HTERT RPE-1 (cell line): ENCODE measurements around the gene NAPEPLD.
"Not testable (repeated sequence)": the region's sequence is repeated elsewhere in the genome, so short reads cannot be mapped to it uniquely, and the experiment has no call there.

ENCODE experiments used
- in situ Hi-C: fragments of 300-500 bp; cut with MboI; formaldehyde crosslinking; loops from 4 replicates; pipeline ENCODE4 v1.14.3; 2020; ENCODE audit warnings: low sequenced_read_pairs

NAPEPLD gene

DNA sequence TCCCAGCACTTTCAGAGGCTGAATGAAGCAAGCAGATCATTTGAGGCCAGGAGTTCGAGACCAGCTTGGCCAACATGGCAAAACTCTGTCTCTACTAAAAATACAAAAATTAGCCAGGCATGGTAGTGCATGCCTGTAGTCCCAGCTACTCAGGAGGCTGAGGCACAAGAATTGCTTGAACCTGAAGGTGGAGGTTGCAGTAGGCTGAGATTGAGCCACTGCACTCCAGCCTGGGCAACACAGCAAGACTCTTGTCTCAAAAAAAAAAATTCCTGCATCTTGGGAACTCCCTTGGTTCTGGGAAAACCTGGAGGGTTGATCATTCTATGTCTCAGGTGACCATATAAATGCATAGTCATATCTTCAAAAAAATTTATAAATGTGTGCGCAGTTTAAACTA, 4.1 kb downstream of the NAPEPLD start:
- in situ Hi-C loops, result not testable (repeated sequence)

DNA sequence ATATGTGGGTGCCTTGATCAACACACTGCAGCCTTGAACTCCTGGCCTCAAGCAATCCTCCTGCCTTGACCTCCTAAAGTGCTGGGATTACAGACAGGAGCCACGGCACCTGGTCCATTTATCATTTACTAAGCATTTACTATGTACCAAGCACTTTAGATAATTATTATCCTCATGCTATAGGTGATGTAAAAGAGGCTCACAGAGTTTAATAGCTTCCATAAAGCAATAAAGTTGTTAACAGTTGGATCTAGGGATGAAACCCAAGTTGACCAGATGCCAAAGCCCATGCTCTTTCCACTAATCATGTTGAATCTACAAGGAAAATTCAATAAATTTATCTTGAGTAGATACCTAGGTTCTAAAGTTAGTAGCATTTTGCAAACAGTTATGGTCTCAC, 5.0 kb downstream of the NAPEPLD start:
- in situ Hi-C loops, result no loop called here

DNA sequence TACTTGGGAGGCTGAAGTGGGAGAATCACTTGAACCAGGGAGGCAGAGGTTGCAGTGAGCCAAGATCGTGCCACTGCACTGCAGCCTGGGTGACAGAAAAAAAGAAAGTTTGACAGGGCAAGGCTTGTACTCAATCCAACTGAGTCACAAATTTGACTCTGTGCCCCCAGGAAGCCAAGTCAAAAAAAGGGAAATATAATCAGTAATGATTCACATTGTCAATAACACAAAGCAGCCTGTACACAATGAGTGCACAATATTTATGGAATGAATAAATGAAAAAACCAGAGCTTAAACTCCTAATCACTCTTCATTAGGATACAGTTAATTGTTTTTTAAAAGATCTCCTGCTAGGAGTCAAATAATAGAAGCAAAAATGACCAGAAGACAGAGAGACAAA, 6.4 kb downstream of the NAPEPLD start:
- in situ Hi-C loops, result no loop called here

DNA sequence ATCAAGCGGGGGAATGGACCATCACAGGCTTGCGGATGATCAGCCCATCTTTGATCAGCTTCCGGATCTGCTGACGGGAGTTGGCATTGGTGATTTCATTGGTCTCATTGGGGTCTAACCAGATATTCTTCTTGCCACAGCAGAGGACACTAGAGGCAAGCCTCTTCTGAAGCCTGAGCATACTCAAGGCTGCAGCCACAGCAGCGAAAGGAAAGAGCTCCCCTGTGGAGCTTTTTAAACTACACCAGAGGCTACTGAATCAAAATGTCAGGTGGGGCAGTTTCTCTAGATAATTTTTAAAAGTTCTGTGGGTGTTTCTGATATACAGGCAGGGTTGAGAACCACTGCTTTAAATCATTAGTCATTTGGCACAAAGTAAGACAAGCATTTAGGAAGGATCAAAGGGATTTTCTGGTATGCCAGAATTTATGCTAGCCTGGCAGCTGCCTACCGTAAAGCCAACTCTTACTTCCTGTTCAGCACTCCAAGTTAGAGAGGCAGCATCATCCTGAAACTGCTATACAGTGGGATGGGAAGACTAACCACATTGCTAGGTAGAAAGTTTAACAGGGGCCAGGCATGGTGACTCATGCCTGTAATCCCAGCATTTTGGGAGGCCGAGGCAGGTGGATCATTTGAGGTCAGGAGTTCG, 7.0 kb downstream of the NAPEPLD start:
- in situ Hi-C loops, result no loop called here

DNA sequence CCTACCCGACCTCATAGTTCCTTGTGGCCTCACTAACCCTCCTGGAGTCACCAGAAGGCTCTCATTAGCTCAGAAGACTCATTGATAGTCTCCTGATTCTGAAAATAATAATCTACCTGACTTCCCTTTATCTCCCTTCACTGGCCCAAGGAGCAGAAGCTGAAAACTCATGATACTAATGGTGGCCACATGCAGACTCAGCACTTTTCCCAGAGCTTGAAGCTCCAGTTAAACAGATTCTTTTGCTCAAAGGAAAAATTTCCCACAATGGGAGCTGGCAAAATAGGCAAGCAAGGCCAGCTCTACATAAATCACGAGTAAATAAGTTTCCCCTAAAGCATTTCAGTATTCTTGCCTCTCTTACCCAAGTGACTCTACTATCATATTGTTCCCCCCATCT, 8.2 kb downstream of the NAPEPLD start:
- in situ Hi-C loops, result no loop called here

DNA sequence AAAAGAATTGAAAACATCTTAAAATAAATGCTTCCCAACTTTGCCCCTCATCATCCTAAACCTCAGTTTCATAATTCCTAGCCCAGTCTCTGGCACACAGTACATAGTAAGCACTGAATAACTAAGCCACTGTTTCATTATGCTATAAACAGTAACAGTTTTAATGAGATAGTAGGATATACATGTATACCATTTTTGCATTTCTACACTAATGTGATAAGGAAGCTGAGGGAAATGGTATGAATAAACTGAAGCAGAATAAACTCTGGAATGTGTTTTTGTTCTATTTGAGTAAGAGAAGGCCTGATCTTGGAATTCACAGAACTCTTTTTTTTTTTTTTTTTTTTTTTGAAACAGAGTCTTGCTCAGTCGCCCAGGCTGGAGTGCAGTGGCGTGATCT, 8.8 kb downstream of the NAPEPLD start:
- in situ Hi-C loops, result no loop called here

DNA sequence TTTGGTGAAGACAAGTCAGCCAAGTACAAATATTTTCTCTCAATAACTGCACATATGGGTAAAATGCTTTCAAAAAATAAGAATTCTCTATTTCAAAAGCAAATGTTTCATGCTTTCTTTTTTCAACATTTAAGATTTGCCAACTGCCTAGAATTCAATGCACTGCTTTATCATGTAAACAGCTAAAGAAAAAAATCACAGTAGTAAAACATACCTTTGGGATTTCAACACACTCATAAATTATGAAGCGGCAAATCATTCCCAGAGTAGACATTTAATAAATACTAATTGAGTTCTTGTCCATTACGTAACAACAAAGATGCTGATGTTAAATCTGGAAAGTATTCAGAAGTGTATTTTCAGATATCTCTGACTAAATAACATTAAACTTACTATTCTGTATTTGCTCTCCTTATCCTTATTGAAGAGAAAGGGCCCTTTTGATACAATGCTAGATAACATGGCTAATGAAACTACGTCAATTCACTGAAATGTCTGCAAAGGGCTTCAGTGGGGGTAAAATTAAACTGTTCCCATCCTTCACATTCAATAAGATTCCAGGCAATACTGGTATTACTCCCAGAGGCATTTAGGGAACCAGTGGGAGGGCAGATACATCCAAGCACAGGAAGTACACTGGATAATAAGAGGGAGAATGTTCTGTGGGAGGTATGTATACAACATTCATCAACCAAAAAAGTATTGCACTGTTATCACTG, 13.9 kb downstream of the NAPEPLD start:
- in situ Hi-C loops, result no loop called here

DNA sequence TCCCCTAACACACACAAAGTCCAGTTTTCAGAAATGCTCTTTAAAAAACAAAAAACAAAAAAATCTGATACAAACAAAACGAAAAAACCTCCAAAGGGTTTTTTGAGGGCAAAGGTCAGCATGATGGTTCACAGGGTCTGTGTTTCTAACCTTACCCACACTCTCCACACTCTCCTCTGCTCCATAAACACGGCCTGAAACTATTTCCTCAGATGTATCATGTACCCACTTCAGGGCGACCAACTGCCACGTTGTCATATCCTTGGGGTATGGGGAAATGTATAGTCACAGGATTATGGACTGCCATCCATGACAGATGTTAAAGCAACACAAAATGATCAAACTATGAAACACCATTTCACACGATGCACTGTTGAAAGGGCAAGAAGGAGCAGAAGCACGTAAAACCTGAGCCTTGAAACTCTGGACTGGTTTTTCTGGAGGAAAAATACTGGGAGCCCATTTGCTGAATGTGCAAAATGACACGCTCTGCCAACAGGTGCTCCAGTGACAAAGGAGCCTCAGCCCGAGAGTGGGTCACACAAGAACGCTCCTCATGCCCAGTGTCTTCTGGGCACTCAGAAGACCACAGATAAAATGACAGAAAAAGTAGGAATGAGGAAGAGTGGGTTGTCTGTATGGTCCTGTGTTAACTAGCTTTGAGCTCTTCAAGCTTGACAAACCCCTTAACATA, 15.8 kb downstream of the NAPEPLD start:
- in situ Hi-C loops, result no loop called here

DNA sequence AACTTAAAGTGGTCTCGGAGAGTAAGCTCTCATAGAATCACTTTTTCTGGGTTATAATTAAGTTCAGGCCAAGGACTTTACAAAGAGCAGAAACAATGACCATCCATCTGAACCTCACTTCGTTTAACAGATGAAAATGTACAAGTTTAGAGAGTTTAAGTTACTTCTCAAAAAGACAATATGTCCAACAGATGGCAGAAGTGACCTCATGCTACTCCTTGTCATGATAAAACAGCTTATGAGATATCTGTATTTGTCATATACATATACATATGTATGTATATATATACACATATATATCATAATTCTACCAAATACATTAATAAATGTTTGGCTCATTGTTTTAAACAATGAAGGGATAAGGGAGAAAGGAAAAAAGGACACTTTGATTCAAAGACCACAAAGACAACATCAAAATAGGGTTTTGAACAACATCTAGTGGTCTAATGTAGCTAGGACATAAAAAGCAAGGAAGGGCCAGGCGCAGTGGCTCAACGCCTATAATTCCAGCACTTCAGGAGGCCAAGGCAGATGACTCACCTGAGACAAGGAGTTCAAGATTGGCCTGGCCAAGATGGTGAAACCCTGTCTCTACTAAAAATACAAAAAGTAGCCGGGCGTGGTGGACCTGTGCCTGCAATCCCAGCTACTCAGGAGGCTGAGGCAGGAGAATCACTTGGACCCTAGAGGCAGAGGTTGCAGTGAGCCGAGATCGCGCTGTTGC, 17.8 kb downstream of the NAPEPLD start:
- in situ Hi-C loops, result no loop called here

DNA sequence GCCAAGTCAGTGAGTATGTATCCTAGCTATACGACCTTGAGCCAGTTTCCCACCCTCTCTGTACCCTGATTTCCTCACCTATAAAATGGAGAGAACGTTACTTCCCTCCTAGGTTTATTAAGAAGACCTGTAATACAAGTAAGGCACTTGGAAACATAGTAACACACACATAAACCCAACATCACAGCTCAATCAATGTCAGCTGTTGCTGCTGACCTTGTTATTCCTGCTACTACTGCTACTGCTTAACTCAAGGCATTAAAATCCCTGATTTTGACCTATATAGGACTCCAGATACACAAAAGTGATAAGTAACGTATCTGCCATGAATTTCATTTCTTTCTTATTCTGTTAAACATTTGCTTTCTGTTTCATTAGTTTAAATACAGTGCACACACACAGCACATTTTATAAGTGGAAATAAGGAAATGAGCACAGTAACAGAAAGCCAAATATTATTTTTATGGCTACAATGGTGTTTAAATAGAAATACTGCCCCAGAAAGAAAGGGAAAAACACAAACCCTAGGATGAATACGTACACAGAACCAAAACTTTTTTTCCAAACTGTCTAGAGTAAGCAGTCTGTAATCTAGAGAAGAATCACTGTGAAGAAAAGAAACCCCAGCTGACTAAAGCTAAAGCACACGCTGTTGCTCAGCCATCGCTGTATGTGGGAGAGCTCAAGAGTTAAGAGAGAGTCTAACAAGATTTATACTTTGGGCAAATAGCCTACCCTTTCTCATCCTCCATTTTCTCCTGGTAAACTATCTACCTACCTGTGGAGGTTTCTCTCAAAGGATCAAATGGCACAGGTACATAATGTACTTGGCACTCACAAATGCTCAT, 19.0 kb downstream of the NAPEPLD start:
- in situ Hi-C loops, result no loop called here

DNA sequence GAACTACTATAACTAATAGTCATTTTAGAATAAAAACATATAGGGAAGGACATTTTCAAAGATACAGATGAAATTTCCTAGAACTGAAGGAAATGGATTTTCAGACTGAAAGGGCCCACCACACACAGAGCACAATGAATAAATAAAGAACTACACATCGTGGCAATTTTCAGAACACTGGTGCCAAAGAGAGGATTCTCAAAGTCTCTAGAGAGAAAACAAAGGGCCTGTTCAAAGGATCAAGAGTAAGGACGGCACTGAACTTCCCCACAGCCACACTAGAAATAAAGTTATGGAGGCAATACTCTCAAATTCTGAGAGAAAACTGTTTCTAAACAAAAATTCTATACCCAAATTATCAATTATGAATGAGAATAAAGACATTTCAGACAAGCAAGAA, 21.9 kb downstream of the NAPEPLD start:
- in situ Hi-C loops, result no loop called here

DNA sequence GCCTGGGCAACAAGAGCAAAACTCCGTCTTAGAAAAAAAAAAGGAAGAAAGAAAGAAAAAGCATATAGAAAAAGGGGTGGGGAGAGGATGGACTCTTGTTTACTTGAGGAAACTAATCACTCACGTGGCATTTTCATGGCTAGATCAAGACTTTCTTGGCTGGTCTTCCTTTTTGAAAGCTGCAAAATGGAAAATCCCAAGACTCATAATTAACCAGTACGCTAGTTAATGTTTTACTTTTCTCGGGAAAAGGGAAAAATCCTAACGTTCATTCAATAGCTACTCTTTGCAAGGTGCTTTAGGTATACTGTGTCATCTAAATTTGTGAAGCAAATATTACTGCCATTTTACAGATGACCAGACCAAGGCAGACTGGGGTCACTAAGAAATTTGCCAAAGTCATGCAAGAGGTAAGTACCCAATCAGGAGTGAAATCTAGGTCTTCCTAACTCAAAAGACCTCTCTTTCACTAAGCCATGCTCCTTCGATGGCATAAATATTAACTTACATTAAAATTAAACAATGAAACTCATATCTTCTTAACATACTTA, 24.4 kb downstream of the NAPEPLD start:
- in situ Hi-C loops, result no loop called here

DNA sequence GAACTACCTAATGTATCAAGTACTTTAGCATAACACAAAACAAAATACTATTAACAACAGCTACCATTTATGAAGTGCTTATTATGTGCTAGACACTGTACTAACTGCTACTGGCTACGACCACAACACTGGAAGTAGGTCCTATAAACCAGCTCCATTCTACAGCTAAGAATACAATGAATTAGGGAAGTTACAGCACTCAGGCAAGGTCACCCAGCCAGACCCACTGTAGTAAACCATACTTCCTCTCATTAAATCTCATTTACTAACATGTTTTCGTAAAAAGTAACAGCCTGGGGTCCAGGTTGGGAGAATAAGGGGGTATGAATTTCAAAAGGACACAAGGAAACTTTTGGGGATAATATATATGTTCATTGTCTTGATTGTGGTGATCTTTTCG, 25.4 kb downstream of the NAPEPLD start:
- in situ Hi-C loops, result no loop called here

DNA sequence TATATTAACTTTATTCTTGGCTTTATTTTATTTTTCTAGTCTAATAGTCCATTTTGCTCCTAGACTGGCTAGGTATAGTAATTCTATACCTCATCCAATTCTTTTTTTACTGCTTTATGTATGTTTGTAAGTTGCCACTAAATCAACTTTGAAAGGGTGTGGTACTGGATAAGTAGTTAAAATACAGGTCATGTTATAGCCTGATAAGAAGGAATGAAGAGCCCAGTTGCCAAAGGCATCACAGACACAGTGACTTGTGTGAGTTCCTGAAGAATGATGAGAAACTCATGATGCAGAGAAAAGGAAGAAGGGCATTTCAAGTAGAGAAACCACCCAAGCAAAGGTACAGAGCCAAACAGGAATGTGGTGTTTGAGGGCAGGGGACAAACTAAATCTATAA, 27.3 kb downstream of the NAPEPLD start:
- in situ Hi-C loops, result no loop called here

DNA sequence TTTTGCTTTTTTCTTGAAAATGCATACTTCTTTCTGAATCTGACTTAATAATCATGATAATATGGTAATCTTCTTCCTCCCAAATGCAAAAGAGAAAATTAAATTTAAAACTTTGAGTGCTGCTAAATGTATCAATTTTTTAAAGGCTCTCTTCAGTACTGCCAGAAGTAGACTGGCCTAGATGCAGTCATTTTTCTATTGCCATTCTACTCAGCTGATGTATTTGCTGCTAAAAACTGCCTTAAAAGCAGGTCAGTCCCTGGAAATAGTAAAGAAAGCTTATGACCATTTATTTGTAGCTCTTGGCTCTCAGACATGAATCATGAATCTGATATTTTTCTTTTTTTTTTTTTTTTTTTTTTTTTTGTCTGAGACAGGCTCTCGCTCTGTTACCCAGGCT, 28.5 kb downstream of the NAPEPLD start:
- in situ Hi-C loops, result no loop called here

DNA sequence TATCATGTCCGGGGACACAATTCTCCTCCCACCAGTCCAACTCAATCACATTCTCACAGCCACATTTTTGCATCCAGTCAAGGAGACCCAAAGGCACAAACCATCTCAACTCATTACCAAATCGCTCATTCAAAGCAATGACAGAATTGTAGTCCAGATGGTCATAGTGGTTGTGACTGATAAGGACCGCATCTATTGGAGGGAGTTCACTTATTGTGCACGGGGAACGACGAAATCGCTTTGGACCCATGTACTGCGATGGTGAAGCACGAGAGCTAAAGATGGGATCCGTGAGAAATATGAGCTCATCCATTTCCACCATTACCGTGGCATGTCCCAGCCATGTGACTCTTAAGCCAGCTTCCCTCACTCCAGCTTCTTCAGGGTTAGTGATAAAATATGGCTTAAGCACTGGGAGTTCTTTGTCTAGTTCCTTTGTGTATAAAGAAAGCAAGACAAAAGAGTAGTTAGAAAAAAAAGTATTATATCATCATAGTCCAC, 29.1 kb downstream of the NAPEPLD start:
- in situ Hi-C loops, result no loop called here

DNA sequence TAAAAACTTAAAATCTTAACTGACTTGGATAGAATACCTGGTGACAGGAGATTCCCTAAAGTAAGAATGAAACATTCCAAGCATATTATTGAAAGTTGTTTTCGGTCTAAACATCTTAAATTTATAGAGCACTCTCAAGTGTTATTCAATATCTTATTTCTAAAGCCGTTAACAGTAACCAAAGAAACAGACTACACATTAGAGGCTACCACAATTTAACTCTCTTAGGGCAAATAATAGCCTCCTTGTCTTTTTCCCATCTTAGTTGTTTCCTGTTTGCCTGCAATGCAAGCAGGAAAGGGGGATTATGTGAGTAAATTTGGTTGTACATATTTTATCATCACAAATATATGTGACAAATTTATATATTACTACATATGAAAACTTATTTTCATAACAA, 31.4 kb downstream of the NAPEPLD start:
- in situ Hi-C loops, result no loop called here

DNA sequence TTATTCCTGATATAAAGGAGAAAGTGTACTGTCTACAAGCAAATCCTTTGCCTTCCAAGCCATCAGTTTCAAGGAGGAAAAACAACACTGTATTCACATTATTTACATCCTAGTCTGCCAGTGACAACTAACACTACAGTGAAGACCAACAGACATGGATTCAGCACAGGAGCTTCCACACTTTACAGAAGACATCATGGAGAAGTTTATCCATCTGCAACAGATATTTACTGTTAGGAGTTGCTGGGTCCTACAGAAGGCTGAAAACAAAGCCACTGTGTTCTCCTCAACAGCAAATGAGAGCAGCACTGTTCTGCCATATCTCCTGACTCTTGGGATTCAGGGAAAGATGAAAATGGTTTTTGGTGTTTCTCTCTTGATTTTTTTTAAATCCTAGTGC, 31.9 kb downstream of the NAPEPLD start:
- in situ Hi-C loops, result no loop called here

DNA sequence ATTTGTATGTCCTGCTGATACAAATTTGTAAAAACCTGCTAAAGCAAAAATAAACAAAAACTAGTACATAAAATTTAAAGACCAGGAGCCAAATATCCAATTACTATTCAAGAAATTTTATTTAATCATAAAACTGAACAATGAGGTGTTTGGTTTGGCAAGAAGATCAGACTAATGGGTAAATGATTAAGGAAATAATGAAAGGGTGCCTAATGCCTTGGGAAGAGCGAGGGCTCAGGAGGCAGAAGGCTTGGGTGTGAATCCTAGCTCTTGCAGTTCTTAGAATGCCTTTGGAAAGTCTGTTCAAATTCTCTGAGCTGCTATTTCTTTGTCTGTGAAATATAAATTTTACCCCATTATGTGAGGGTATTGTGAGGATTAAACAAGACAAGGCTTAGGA, 32.4 kb downstream of the NAPEPLD start:
- in situ Hi-C loops, result no loop called here

DNA sequence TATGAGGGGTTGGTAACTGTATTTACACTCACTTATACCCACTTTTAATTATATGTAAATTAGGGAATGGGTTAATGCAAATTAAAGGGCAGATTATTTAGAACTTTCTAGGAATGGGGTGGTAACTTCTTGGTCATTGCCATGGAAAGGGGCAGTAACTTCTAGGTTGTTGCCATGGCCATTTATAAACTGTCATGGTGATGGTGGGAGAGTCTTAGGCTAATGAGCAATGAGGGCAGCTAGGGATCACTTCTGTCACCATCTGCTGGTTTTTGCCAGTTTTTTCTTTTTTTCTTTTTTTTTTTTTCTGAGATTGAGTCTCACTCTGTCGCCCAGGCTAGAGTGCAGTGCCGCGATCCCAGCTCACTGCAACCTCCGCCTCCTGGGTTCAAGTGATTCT, 33.1 kb downstream of the NAPEPLD start:
- in situ Hi-C loops, result no loop called here
